GM12875 (cell line): ENCODE data around the gene ZFHX3.

Experiments
- H3K4me3 ChIP-seq: one replicate; pipeline ENCODE4 v1.5.1; 2011; ENCODE audit warnings: low read depth, low read length, control low read depth
- CTCF ChIP-seq: IDR thresholded peaks from 2 replicates; pipeline ENCODE4 v1.5.1; 2011; ENCODE audit warnings: low read depth, mild to moderate bottlenecking, control low read depth, inconsistent platforms, low read length, moderate library complexity, borderline replicate concordance; ENCODE audit not compliant: insufficient read depth

Gene ZFHX3

GRCh38 chr16:72901000-72901627 lies 146.8 kb downstream of the ZFHX3 start:
- TF ChIP-seq CTCF = no peak
- no peak overlapping the region for H3K4me3 ChIP-seq

DNA sequence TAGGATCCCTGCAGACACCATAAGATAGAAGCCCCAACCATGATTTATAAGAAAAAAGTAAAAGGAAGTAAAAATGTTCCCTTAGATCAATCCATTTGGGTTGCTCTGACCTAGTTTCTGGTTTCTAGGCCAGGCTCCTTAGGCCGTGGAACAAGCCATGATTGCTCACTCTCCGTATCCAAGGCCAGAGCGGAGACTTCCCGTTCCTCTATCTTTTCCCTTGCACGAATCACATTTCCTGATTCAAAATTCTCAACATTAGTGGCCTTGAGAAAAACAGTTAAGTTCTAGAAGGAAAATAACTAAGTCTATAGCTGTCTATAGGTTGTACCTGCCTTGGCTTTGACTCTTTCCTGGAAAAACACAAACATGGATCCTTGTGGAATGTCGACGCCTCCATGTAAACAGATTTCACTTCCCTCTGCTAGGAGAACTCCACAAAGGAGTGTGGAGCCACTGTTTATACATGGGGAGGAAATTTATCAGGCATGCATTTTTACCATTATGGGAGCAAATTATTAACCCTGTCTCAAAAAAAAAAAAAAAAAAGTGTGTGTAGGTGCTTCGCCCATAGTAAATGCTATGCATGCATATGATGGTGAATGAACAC lies 149.6 kb downstream of the ZFHX3 start:
- no peak overlapping the region for H3K4me3 ChIP-seq
- no peak for TF ChIP-seq CTCF

DNA sequence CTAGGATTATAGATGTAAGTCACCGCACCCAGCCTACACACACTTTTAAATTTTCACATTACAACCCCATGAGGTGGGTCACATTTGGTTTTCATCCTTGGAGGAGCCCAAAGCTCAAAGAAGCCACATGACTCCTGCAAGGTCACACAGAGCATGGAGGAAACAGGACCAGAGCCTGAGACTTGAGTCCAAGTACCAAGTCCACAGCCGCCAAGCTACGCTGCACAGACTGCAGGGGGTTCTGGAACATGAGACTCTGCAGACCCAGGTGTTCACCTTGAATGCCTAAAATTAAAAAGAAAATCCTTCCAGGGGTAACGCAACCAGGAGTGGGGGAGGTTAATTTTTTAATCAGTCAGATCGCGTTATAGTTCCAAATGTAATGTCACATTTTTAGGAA lies 150.2 kb downstream of the ZFHX3 start:
- TF ChIP-seq CTCF = no peak
- no peak overlapping the region for H3K4me3 ChIP-seq

DNA sequence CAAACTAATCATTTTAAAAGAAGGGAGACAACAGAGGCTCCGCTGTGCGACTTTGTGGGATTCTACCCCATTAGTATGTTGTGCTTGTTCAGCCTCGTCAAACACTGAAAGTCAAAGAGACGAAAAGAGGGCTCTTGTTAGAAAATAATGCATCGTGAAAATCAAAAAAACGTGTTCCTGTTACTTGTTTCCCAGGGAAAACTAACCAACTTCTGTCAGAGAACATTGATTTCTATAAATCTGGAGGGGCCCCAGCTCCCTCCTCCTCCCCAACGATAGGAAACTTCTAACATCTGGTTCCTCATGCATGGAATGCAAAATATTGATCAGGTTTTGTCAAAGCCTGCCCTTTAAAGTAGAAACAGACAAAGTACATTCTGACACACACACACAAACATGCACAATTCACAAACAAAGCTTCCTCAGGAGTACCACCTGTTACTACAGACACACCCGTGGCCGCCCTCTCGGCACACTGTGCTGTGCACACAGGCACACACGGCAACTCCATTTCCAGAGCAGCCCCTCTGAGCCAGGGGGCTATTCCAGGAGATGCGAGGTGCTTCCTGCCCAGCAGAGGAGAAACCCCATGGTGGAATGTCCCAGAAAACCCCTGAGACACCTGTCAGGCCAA lies 151.3 kb downstream of the ZFHX3 start:
- H3K4me3 ChIP-seq = no peak overlapping the region
- no peak for TF ChIP-seq CTCF

GRCh38 chr16:72895951-72896350 lies 152.0 kb downstream of the ZFHX3 start:
- H3K4me3 ChIP-seq = no peak overlapping the region
- TF ChIP-seq CTCF = no peak

GRCh38 chr16:72894293-72895151 lies 153.4 kb downstream of the ZFHX3 start:
- TF ChIP-seq CTCF = no peak
- H3K4me3 ChIP-seq = no peak overlapping the region
